WTC11 (cell line): ENCODE data around the gene USP34. TPM values are rescaled to one million over a fixed set of nuclear protein-coding genes. Genes with fewer than 3 reads are reported as not detected.
A peak's percentile ranks its signal among the peaks of the same experiment; 100 is the strongest.
"Not testable (repeated sequence)": the region's sequence is repeated elsewhere in the genome, so short reads cannot be mapped to it uniquely, and the experiment has no call there.

ENCODE experiments used
- ATAC-seq: fragments of 200-7000 bp; cut with Tn5 transposase; 2 replicates; pipeline ENCODE4 v1.10.0; 2021; ENCODE audit warnings: mild to moderate bottlenecking, moderate library complexity
- CTCF ChIA-PET: fragments of 300-600 bp; sonication (Branson Sonifier 250); formaldehyde crosslinking; loops from one replicate; lab custom pipeline; 2021; ENCODE audit warnings: antibody characterized with exemption; lab: Charles Lee
- POLR2A ChIA-PET: fragments of 350-600 bp; sonication (Branson Sonifier 250); formaldehyde crosslinking; loops from one replicate; lab custom pipeline; 2021; ENCODE audit warnings: antibody characterized with exemption; lab: Charles Lee
- DNase-seq: peaks from one replicate; pipeline ENCODE4 v3.0.0; 2021; ENCODE audit warnings: low spot score
- H3K27ac Mint-ChIP-seq: 2 replicates; pipeline ENCODE4 v1.8.0; 2021; ENCODE audit warnings: mixed read lengths
- H3K27me3 Mint-ChIP-seq: 2 replicates; pipeline ENCODE4 v1.8.0; 2021; ENCODE audit warnings: low read depth, mild to moderate bottlenecking, moderate library complexity, mixed read lengths
- H3K36me3 Mint-ChIP-seq: 2 replicates; pipeline ENCODE4 v1.8.0; 2021; ENCODE audit warnings: mixed read lengths
- H3K4me1 Mint-ChIP-seq: 2 replicates; pipeline ENCODE4 v1.8.0; 2022; ENCODE audit warnings: mixed read lengths
- H3K4me3 Mint-ChIP-seq: 2 replicates; pipeline ENCODE4 v1.8.0; 2021; ENCODE audit warnings: mild to moderate bottlenecking, moderate library complexity, mixed read lengths
- H3K9me3 Mint-ChIP-seq: 2 replicates; pipeline ENCODE4 v1.8.0; 2021; ENCODE audit warnings: mixed read lengths
- ETV6 ChIP-seq: sonication (generic); formaldehyde crosslinking; IDR thresholded peaks from 2 replicates; pipeline ENCODE4 v1.8.1; 2022; ENCODE audit warnings: mild to moderate bottlenecking, missing genetic modification reagents
- GRHL2 ChIP-seq: fragments of 250-450 bp; sonication (Bioruptor Pico); IDR thresholded peaks from 2 replicates; pipeline ENCODE4 v1.8.0; 2022; ENCODE audit warnings: mild to moderate bottlenecking, moderate library complexity; ENCODE audit not compliant: insufficient replicate concordance, severe bottlenecking
- IRF2 ChIP-seq: sonication (generic); formaldehyde crosslinking; IDR thresholded peaks from 2 replicates; pipeline ENCODE4 v1.8.0; 2022; ENCODE audit warnings: low read depth, missing genetic modification reagents, borderline replicate concordance
- OVOL2 ChIP-seq: fragments of 250-450 bp; sonication (Bioruptor Pico); IDR thresholded peaks from 2 replicates; pipeline ENCODE4 v1.9.0; 2021; ENCODE audit warnings: mild to moderate bottlenecking, borderline replicate concordance
- RORB ChIP-seq: fragments of 250-450 bp; sonication (Bioruptor Pico); IDR thresholded peaks from 2 replicates; pipeline ENCODE4 v1.9.0; 2021; ENCODE audit warnings: mild to moderate bottlenecking
- SMAD3 ChIP-seq: sonication (generic); formaldehyde crosslinking; IDR thresholded peaks from 2 replicates; pipeline ENCODE4 v1.8.0; 2022; ENCODE audit warnings: missing genetic modification reagents, mild to moderate bottlenecking, borderline replicate concordance
- SOX15 ChIP-seq: fragments of 250-450 bp; sonication (Bioruptor Pico); IDR thresholded peaks from 2 replicates; pipeline ENCODE4 v1.9.0; 2021; ENCODE audit warnings: mild to moderate bottlenecking
- TEAD1 ChIP-seq: sonication (generic); formaldehyde crosslinking; IDR thresholded peaks from 2 replicates; pipeline ENCODE4 v1.8.0; 2022; ENCODE audit warnings: mild to moderate bottlenecking, missing genetic modification reagents
- total RNA-seq: library from RNA; stranded (reverse); gene quantifications from 3 replicates; pipeline ENCODE4 v1.2.3, GENCODE V29; 2021
- TF ChIP-seq, protein P1 (sequence below): fragments of 200-600 bp; IDR thresholded peaks from 2 replicates; pipeline ENCODE4 v1.8.0; 2022; ENCODE audit warnings: antibody characterized with exemption
- TF ChIP-seq, protein P2 (sequence below): sonication (generic); formaldehyde crosslinking; IDR thresholded peaks from 2 replicates; pipeline ENCODE4 v1.8.0; 2022; ENCODE audit warnings: missing genetic modification reagents
- TF ChIP-seq, protein P3 (sequence below): sonication (generic); formaldehyde crosslinking; IDR thresholded peaks from 2 replicates; pipeline ENCODE4 v1.8.1; 2022; ENCODE audit warnings: low read depth, mild to moderate bottlenecking, moderate library complexity, missing genetic modification reagents, borderline replicate concordance
- TF ChIP-seq, protein P4 (sequence below): sonication (generic); formaldehyde crosslinking; IDR thresholded peaks from 2 replicates; pipeline ENCODE4 v1.8.1; 2023; ENCODE audit warnings: mild to moderate bottlenecking, missing genetic modification reagents, moderate library complexity
- TF ChIP-seq, protein P5 (sequence below): sonication (generic); formaldehyde crosslinking; IDR thresholded peaks from 2 replicates; pipeline ENCODE4 v1.8.0; 2022; ENCODE audit warnings: mild to moderate bottlenecking, missing genetic modification reagents
- TF ChIP-seq, protein P6 (sequence below): sonication (generic); formaldehyde crosslinking; IDR thresholded peaks from 2 replicates; pipeline ENCODE4 v1.8.1; 2023; ENCODE audit warnings: mild to moderate bottlenecking, missing genetic modification reagents, borderline replicate concordance

USP34 gene
- total RNA-seq, 1 experiment from 2014 or later: 92.3 TPM

DNA sequence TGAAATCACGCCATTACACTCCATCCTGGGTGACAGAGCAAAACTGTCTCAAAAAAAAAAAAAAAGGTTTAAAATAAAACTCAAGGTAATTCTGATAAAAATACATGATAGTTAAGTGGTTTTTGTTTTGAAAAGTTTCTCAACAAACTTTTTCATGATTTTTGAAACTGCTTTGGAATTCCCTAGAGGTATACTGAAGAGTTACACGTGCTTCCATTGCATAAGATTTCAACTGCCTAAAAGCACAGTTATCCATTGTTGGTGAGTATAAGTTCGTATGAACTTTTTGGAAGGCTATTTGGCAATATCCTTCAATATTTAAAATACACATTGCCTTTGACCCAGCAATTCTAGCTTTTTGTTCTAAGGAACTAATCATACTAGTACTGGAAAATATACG, 74.9 kb downstream of the USP34 start (continued):
- TF ChIP-seq, protein P1, sequence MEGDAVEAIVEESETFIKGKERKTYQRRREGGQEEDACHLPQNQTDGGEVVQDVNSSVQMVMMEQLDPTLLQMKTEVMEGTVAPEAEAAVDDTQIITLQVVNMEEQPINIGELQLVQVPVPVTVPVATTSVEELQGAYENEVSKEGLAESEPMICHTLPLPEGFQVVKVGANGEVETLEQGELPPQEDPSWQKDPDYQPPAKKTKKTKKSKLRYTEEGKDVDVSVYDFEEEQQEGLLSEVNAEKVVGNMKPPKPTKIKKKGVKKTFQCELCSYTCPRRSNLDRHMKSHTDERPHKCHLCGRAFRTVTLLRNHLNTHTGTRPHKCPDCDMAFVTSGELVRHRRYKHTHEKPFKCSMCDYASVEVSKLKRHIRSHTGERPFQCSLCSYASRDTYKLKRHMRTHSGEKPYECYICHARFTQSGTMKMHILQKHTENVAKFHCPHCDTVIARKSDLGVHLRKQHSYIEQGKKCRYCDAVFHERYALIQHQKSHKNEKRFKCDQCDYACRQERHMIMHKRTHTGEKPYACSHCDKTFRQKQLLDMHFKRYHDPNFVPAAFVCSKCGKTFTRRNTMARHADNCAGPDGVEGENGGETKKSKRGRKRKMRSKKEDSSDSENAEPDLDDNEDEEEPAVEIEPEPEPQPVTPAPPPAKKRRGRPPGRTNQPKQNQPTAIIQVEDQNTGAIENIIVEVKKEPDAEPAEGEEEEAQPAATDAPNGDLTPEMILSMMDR: no peak
- no peak for TF ChIP-seq IRF2 (CRISPR knock-in tag)
- TF ChIP-seq RORB (CRISPR knock-in tag): no peak
- TF ChIP-seq SMAD3 (CRISPR knock-in tag): no peak
- TF ChIP-seq, protein P2, sequence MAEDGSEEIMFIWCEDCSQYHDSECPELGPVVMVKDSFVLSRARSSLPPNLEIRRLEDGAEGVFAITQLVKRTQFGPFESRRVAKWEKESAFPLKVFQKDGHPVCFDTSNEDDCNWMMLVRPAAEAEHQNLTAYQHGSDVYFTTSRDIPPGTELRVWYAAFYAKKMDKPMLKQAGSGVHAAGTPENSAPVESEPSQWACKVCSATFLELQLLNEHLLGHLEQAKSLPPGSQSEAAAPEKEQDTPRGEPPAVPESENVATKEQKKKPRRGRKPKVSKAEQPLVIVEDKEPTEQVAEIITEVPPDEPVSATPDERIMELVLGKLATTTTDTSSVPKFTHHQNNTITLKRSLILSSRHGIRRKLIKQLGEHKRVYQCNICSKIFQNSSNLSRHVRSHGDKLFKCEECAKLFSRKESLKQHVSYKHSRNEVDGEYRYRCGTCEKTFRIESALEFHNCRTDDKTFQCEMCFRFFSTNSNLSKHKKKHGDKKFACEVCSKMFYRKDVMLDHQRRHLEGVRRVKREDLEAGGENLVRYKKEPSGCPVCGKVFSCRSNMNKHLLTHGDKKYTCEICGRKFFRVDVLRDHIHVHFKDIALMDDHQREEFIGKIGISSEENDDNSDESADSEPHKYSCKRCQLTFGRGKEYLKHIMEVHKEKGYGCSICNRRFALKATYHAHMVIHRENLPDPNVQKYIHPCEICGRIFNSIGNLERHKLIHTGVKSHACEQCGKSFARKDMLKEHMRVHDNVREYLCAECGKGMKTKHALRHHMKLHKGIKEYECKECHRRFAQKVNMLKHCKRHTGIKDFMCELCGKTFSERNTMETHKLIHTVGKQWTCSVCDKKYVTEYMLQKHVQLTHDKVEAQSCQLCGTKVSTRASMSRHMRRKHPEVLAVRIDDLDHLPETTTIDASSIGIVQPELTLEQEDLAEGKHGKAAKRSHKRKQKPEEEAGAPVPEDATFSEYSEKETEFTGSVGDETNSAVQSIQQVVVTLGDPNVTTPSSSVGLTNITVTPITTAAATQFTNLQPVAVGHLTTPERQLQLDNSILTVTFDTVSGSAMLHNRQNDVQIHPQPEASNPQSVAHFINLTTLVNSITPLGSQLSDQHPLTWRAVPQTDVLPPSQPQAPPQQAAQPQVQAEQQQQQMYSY (CRISPR knock-in tag): no peak

DNA sequence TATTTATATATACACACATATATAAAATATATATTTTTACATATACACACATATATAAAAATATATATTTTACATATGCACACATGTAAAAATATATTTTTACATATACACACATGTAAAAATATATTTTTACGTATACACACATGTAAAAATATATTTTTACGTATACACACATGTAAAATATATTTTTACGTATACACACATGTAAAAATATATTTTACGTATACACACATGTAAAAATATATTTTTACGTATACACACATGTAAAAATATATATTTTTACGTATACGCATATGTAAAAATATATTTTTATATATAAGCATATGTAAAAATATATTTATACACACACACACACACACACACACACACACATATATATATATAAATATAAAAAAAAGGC, 83.3 kb downstream of the USP34 start:
- TF ChIP-seq OVOL2 (CRISPR knock-in tag): 0 out of 2 replicates have a peak, but pooled peaks have one; percentile 80
- TF ChIP-seq SOX15 (CRISPR knock-in tag): peak; percentile 71; the same call in 1 of the 2 replicates
- H3K4me1 Mint-ChIP-seq, H3K4me3 Mint-ChIP-seq, H3K27me3 Mint-ChIP-seq, POLR2A ChIA-PET, H3K27ac Mint-ChIP-seq, ATAC-seq, CTCF ChIA-PET, DNase-seq, H3K9me3 Mint-ChIP-seq: not testable (repeated sequence)
- peaks cover 24% of the 10 kb centered on the region for H3K36me3 Mint-ChIP-seq

DNA sequence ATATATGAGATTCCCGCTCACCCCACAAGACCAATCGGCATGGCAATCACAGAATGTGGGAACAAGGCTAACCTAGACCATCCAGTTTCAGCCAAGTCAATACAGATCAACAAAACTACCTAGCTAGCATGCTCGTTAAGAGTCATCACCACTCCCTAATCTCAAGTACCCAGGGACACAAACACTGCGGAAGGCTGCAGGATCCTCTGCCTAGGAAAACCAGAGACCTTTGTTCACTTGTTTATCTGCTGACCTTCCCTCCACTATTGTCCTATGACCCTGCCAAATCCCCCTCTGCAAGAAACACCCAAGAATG, 90.0 kb downstream of the USP34 start:
- CTCF ChIA-PET, H3K9me3 Mint-ChIP-seq, H3K27me3 Mint-ChIP-seq, ATAC-seq, H3K4me3 Mint-ChIP-seq, POLR2A ChIA-PET, DNase-seq: not testable (repeated sequence)
- Mint-ChIP-seq H3K27ac (peak overlapping the region; percentile 93), H3K36me3 (peaks cover 59% of the 10 kb centered on the region), H3K4me1 (peaks cover 16% of the 10 kb centered on the region)

DNA sequence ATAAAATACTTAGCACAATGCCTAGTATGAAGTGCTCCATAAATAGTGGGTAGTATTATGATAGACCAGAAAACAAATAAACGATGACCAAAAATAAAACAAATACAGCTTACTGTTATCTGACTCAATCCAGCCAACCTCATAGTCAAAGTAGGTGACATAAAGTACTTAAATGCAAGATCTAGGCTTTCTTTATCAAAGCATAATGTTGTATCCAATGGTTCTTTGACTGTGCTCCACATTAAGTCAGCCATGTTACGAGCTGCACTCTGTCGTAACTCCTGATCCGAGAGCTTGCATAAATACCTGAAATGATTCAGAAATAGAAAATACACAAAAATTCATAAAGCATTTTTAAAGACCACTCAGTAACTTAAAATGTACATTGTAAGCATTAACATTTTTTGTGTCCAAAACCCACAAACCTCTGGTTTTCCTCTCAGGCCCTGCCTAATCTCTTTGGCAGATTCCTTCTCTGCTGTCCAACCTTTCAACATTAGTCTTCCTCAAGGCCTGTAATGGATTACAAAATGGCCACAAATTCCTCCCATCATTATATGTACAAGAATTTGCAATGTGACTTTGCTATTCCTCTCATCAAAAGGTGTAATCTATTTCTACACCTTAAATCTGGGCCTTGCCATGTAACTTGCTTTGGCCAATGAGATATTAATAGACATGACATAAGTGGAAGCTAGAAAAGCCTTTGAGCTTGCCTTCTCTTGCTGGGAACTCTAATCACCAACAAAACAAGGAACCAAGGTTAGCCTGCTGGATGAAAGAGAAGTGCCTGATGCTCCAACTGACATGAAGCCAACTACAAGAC, 90.6 kb downstream of the USP34 start:
- DNase-seq: no peak
- CTCF ChIA-PET: no interaction called here
- H3K36me3 Mint-ChIP-seq: peaks cover 62% of the 10 kb centered on the region
- TF ChIP-seq GRHL2 (no peak), TEAD1 (CRISPR knock-in tag) (no peak), ETV6 (CRISPR knock-in tag) (no peak), SOX15 (CRISPR knock-in tag) (no peak)
- TF ChIP-seq, protein P3, sequence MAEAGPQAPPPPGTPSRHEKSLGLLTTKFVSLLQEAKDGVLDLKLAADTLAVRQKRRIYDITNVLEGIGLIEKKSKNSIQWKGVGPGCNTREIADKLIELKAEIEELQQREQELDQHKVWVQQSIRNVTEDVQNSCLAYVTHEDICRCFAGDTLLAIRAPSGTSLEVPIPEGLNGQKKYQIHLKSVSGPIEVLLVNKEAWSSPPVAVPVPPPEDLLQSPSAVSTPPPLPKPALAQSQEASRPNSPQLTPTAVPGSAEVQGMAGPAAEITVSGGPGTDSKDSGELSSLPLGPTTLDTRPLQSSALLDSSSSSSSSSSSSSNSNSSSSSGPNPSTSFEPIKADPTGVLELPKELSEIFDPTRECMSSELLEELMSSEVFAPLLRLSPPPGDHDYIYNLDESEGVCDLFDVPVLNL: no peak
- TF ChIP-seq, protein P4, sequence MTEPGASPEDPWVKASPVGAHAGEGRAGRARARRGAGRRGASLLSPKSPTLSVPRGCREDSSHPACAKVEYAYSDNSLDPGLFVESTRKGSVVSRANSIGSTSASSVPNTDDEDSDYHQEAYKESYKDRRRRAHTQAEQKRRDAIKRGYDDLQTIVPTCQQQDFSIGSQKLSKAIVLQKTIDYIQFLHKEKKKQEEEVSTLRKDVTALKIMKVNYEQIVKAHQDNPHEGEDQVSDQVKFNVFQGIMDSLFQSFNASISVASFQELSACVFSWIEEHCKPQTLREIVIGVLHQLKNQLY (CRISPR knock-in tag): no peak
- TF ChIP-seq, protein P5, sequence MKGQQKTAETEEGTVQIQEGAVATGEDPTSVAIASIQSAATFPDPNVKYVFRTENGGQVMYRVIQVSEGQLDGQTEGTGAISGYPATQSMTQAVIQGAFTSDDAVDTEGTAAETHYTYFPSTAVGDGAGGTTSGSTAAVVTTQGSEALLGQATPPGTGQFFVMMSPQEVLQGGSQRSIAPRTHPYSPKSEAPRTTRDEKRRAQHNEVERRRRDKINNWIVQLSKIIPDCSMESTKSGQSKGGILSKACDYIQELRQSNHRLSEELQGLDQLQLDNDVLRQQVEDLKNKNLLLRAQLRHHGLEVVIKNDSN (CRISPR knock-in tag): no peak
- TF ChIP-seq, protein P6, sequence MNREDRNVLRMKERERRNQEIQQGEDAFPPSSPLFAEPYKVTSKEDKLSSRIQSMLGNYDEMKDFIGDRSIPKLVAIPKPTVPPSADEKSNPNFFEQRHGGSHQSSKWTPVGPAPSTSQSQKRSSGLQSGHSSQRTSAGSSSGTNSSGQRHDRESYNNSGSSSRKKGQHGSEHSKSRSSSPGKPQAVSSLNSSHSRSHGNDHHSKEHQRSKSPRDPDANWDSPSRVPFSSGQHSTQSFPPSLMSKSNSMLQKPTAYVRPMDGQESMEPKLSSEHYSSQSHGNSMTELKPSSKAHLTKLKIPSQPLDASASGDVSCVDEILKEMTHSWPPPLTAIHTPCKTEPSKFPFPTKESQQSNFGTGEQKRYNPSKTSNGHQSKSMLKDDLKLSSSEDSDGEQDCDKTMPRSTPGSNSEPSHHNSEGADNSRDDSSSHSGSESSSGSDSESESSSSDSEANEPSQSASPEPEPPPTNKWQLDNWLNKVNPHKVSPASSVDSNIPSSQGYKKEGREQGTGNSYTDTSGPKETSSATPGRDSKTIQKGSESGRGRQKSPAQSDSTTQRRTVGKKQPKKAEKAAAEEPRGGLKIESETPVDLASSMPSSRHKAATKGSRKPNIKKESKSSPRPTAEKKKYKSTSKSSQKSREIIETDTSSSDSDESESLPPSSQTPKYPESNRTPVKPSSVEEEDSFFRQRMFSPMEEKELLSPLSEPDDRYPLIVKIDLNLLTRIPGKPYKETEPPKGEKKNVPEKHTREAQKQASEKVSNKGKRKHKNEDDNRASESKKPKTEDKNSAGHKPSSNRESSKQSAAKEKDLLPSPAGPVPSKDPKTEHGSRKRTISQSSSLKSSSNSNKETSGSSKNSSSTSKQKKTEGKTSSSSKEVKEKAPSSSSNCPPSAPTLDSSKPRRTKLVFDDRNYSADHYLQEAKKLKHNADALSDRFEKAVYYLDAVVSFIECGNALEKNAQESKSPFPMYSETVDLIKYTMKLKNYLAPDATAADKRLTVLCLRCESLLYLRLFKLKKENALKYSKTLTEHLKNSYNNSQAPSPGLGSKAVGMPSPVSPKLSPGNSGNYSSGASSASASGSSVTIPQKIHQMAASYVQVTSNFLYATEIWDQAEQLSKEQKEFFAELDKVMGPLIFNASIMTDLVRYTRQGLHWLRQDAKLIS (CRISPR knock-in tag): no peak

More for the DNA sequence above, 90.6 kb downstream of the USP34 start:
- Mint-ChIP-seq H3K9me3 (peaks cover 3% of the 10 kb centered on the region; the same call in 1 of the 2 replicates), H3K27me3 (no peaks in the 10 kb centered on the region), H3K4me3 (no peak overlapping the region), H3K27ac (peak overlapping the region; percentile 93), H3K4me1 (peaks cover 16% of the 10 kb centered on the region)
- ATAC-seq: no peak
- POLR2A ChIA-PET: no interaction called here
